Urinary bladder (tissue), 4 donors: Measurements from ENCODE around the gene NFKBIB. TPM values are rescaled to one million over a fixed set of nuclear protein-coding genes. Genes with fewer than 3 reads are reported as not detected.

Source experiments
- DNase-seq: peaks from one replicate; pipeline ENCODE4 v3.0.0-alpha.2; 2015; ENCODE audit errors: extremely low spot score
- H3K27ac ChIP-seq: one replicate; pipeline ENCODE4 v1.5.1; 2013; ENCODE audit warnings: low read depth, mild to moderate bottlenecking, moderate library complexity
- H3K36me3 ChIP-seq: one replicate; pipeline ENCODE4 v1.6.1; 2013; ENCODE audit warnings: mild to moderate bottlenecking, moderate library complexity; ENCODE audit not compliant: insufficient read depth
- H3K4me1 ChIP-seq: one replicate; pipeline ENCODE4 v1.6.1; 2013; ENCODE audit warnings: mild to moderate bottlenecking, moderate library complexity; ENCODE audit not compliant: insufficient read depth
- H3K4me3 ChIP-seq: one replicate; pipeline ENCODE4 v1.5.1; 2013; ENCODE audit warnings: low read depth, low read length
- WGBS: extraction: QIAGEN DNeasy Blood & Tissue Kit; methylation state at CpG from one replicate; pipeline ENCODE4 v1.1.7; 2013; 5-methylcytosine and 5-hydroxymethylcytosine counted together
- polyA plus RNA-seq: library from polyadenylated mRNA; stranded (reverse); fragments of 200-250 nt; gene quantifications from one replicate; pipeline ENCODE4 v1.2.3, GENCODE V29; 2013
- total RNA-seq: library from RNA; depleted of rRNA; stranded (reverse); fragments of >200 nt; gene quantifications from one replicate; pipeline ENCODE4 v1.2.3, GENCODE V29; 2014
- donor health status: healthy with polysubstance abuse.
- donor health status: healthy.

The NFKBIB gene
- total and polyA plus RNA-seq, 2 donors = 3.4 to 39.1 TPM

GRCh38 chr19:38956264-38956663 lies 56.5 kb downstream of the NFKBIB start:
- no peak overlapping the region for H3K4me3 ChIP-seq
- peaks cover 1% of the 10 kb centered on the region for H3K36me3 ChIP-seq
- no peak for DNase-seq
- H3K27ac ChIP-seq = no peak overlapping the region
- WGBS = 82% methylated on average over 2 of the region's 2 CpGs
- no peaks in the 10 kb centered on the region for H3K4me1 ChIP-seq

- H3K27ac ChIP-seq = no peak overlapping the region
- no peaks in the 10 kb centered on the region for H3K4me1 ChIP-seq
- peaks cover 1% of the 10 kb centered on the region for H3K36me3 ChIP-seq
- WGBS = 93% methylated on average over 2 of the region's 2 CpGs
- no peak overlapping the region for H3K4me3 ChIP-seq
- DNase-seq = no peak
These were observed 58.5 kb downstream of the NFKBIB start for GRCh38 chr19:38958301-38958700.

Other genes starting within 250 kb of the NFKBIB start
- gene CAPN12, start 155.5 kb upstream of the NFKBIB start, total RNA-seq = 1.4 TPM
- 3.2 TPM for gene CAPN12, start 155.5 kb upstream of the NFKBIB start, polyA plus RNA-seq
- gene LGALS7, start 126.5 kb upstream of the NFKBIB start, total RNA-seq = not detected
- 1.4 TPM for gene LGALS7, start 126.5 kb upstream of the NFKBIB start, polyA plus RNA-seq
- 1.2 TPM for gene LGALS7B, start 110.8 kb upstream of the NFKBIB start, total RNA-seq
- not detected for gene LGALS7B, start 110.8 kb upstream of the NFKBIB start, polyA plus RNA-seq
- 1.7 TPM for gene LGALS4, start 87.0 kb upstream of the NFKBIB start, total RNA-seq
- gene LGALS4, start 87.0 kb upstream of the NFKBIB start, polyA plus RNA-seq = 2.2 TPM
- 27.2 TPM for gene ECH1, start 68.2 kb upstream of the NFKBIB start, total RNA-seq
- 267 TPM for gene ECH1, start 68.2 kb upstream of the NFKBIB start, polyA plus RNA-seq
- gene HNRNPL, start 50.0 kb upstream of the NFKBIB start, total RNA-seq = 193 TPM
- gene HNRNPL, start 50.0 kb upstream of the NFKBIB start, polyA plus RNA-seq = 184 TPM
- gene RINL, start 21.7 kb upstream of the NFKBIB start, total RNA-seq = 3.3 TPM
- gene RINL, start 21.7 kb upstream of the NFKBIB start, polyA plus RNA-seq = 6.7 TPM
- gene SIRT2, start 351 bp upstream of the NFKBIB start, total RNA-seq = 39.8 TPM
- 67.6 TPM for gene SIRT2, start 351 bp upstream of the NFKBIB start, polyA plus RNA-seq
- gene CCER2, start 12.2 kb downstream of the NFKBIB start, total RNA-seq = not detected
- 0.48 TPM for gene CCER2, start 12.2 kb downstream of the NFKBIB start, polyA plus RNA-seq
- gene SARS2, start 30.8 kb downstream of the NFKBIB start, total RNA-seq = 7.1 TPM
- 19.3 TPM for gene SARS2, start 30.8 kb downstream of the NFKBIB start, polyA plus RNA-seq
- gene MRPS12, start 31.0 kb downstream of the NFKBIB start, total RNA-seq = 14.7 TPM
- gene MRPS12, start 31.0 kb downstream of the NFKBIB start, polyA plus RNA-seq = 42.5 TPM
- gene FBXO17, start 75.8 kb downstream of the NFKBIB start, total RNA-seq = 19.6 TPM
- 34.7 TPM for gene FBXO17, start 75.8 kb downstream of the NFKBIB start, polyA plus RNA-seq
- gene FBXO27, start 132.6 kb downstream of the NFKBIB start, total RNA-seq = 2.9 TPM
- gene FBXO27, start 132.6 kb downstream of the NFKBIB start, polyA plus RNA-seq = 8.8 TPM
- 0.11 TPM for gene ACP7, start 184.4 kb downstream of the NFKBIB start, total RNA-seq
- 0.05 TPM for gene ACP7, start 184.4 kb downstream of the NFKBIB start, polyA plus RNA-seq
- 7.8 TPM for gene PAK4, start 225.8 kb downstream of the NFKBIB start, total RNA-seq
- 33.1 TPM for gene PAK4, start 225.8 kb downstream of the NFKBIB start, polyA plus RNA-seq